Measurements from ENCODE around the gene ITPR1. TPM values are rescaled to one million over a fixed set of nuclear protein-coding genes. Genes with fewer than 3 reads are reported as not detected.
A peak's percentile ranks its signal among the peaks of the same experiment; 100 is the strongest.

Gene ITPR1
- total and polyA plus RNA-seq, 5 donors from 2014 or later: 6.9 to 97.5 (median 9.5) TPM

DNA sequence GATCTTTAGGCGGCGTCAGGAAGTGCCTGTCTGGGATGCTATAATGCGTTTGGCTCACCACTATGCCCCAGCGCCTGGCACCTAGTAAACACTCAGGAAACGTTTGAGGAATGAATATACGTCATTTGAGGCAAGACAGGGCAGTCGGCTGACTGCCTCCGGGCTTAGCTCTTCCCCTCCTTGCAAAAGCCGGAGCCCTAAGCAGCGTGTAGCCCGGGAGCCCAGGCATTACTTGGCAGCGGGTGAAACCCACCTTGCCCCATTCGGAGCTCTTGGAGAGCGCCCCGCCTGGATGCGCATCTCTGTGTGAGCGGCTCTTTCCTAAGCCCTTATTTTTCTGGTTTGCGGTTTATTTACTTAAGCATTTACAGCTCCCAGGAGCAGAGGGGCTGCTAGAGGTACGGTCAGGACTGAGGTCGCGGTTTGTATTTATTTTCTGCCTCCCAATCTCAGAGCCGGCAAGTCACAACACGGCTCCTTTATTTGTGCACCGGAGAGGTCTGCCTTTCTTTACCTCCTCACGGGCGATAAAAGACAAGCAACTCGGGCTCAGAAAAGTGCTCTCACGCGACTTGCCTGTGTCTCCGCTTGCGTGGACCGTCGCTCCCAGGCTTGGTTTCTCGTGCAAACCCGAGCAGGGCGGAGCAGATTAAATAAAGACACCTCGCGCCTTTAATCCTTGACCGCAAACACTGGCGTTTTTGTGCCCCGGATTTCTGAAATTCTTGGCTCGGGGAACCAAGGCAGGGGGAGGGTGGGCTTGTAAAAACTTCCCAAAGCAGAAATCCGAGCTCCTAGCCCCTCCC is 737 bp upstream of the ITPR1 start:
- H3K4me3 Mint-ChIP-seq: peak overlapping the region; percentile 94 to 99 (median 98)
- Histone ChIP-seq H3K27me3 (ENCODE audit: control insufficient read depth, insufficient read depth, low read length) (peaks cover 24% of the 10 kb centered on the region), H3K4me3 (ENCODE audit: low read depth, low read length) (peak overlapping the region; percentile 85), H3K27ac (ENCODE audit: insufficient read depth, low read length, poor library complexity, severe bottlenecking) (peak overlapping the region; percentile 81), H3K4me1 (ENCODE audit: control insufficient read depth, insufficient read depth, low read length, poor library complexity, severe bottlenecking) (peaks cover 47% of the 10 kb centered on the region), H3K9me3 (ENCODE audit: control insufficient read depth in 2 of 2, low read length in 2 of 2) (no peaks in the 10 kb centered on the region), H3K36me3 (ENCODE audit: control insufficient read depth, insufficient read depth, low read length) (peaks cover 1% of the 10 kb centered on the region)
- ATAC-seq (ENCODE audit: low read depth in 2 of 2) (peak in 1 of 2 donors; percentile 7), DNase-seq (peak in 2 of 3 donors; percentile 27 to 70)
- H3K9me3 Mint-ChIP-seq: no peaks in the 10 kb centered on the region
- H3K4me1 Mint-ChIP-seq: peaks cover 22 to 50% (median 39%) of the 10 kb centered on the region in 4 donors
- peaks cover 43% of the 10 kb centered on the region for H3K27me3 Mint-ChIP-seq
- peaks cover 11% of the 10 kb centered on the region for H3K36me3 Mint-ChIP-seq
- peak overlapping the region; percentile 79 to 94 (median 85) for H3K27ac Mint-ChIP-seq

DNA sequence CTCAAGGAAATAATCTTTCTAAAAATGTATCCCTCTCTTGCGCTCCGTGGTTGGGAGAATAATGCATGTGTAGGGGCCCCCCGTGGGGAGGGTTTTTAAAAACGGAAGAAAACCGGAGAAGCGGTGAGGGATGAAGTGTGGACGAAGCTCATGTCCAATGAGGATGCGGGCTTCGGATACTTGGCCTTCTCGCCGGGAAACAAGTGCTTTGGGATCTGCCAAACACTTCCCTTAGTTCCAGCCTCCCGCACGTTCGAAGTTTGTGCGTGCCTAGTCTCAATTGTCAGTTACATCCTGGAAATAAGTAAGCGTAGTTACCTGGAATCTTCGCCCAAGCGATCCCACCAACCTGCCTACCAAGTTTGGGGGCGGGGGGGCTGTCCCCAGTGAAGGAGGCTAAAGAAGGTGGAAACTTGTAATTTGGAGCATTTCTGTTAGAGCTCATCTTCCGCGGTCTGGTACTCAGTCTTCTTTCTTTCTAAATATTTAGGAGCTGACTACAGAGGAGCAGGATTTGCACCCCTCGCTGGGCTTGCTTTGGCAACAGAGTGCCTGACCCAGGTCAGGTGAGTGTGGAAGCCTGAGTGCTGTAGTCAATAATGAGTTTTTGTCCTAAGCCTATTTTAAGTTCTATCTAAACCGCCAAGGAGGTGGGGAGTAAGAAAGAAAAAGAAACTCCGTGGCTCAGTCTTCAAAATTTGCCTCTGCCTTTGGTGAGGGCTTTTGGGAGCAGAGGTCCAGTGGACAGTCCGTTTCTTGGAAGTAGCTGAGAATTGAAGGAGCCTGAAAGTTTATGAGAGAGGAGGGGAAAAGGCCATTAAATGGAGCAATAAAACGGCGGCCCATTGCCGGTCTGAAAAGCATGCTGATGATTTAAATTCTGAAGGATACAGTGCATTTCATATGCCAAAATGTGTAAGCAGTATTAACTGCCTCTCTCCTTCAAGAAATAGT is 1.1 kb downstream of the ITPR1 start:
- H3K4me3 Mint-ChIP-seq: peak overlapping the region; percentile 94 to 99 (median 98)
- Histone ChIP-seq H3K9me3 (ENCODE audit: control insufficient read depth in 2 of 2, low read length in 2 of 2) (no peaks in the 10 kb centered on the region), H3K27ac (ENCODE audit: insufficient read depth, low read length, poor library complexity, severe bottlenecking) (peak overlapping the region; percentile 81), H3K27me3 (ENCODE audit: control insufficient read depth, insufficient read depth, low read length) (peaks cover 24% of the 10 kb centered on the region), H3K4me3 (ENCODE audit: low read depth, low read length) (peak overlapping the region; percentile 84), H3K4me1 (ENCODE audit: control insufficient read depth, insufficient read depth, low read length, poor library complexity, severe bottlenecking) (peaks cover 47% of the 10 kb centered on the region), H3K36me3 (ENCODE audit: control insufficient read depth, insufficient read depth, low read length) (peaks cover 3% of the 10 kb centered on the region)
- H3K27ac Mint-ChIP-seq: peak overlapping the region; percentile 93 to 95 (median 94)
- peaks cover 22 to 59% (median 49%) of the 10 kb centered on the region in 4 donors for H3K4me1 Mint-ChIP-seq
- H3K36me3 Mint-ChIP-seq: peaks cover 20% of the 10 kb centered on the region
- ATAC-seq (ENCODE audit: low read depth in 2 of 2) (no peak), DNase-seq (peak in 2 of 3 donors; percentile 9 to 24)
- peaks cover 28% of the 10 kb centered on the region for H3K27me3 Mint-ChIP-seq
- no peaks in the 10 kb centered on the region for H3K9me3 Mint-ChIP-seq

- Histone ChIP-seq H3K4me1 (ENCODE audit: control insufficient read depth, insufficient read depth, low read length, poor library complexity, severe bottlenecking) (peaks cover 47% of the 10 kb centered on the region), H3K27ac (ENCODE audit: insufficient read depth, low read length, poor library complexity, severe bottlenecking) (peak overlapping the region; percentile 81), H3K4me3 (ENCODE audit: low read depth, low read length) (peak overlapping the region; percentile 84), H3K36me3 (ENCODE audit: control insufficient read depth, insufficient read depth, low read length) (peaks cover 3% of the 10 kb centered on the region), H3K27me3 (ENCODE audit: control insufficient read depth, insufficient read depth, low read length) (peaks cover 19% of the 10 kb centered on the region), H3K9me3 (ENCODE audit: control insufficient read depth in 2 of 2, low read length in 2 of 2) (no peaks in the 10 kb centered on the region)
- no peaks in the 10 kb centered on the region for H3K9me3 Mint-ChIP-seq
- H3K4me3 Mint-ChIP-seq: peak overlapping the region; percentile 94 to 99 (median 98)
- H3K4me1 Mint-ChIP-seq: peaks cover 22 to 59% (median 49%) of the 10 kb centered on the region in 4 donors
- H3K36me3 Mint-ChIP-seq: peaks cover 21% of the 10 kb centered on the region
- DNase-seq: no peak
- peaks cover 21% of the 10 kb centered on the region for H3K27me3 Mint-ChIP-seq
- ATAC-seq (ENCODE audit: low read depth in 2 of 2): no peak
- H3K27ac Mint-ChIP-seq: peak overlapping the region; percentile 93 to 94 (median 94)
Observed at GRCh38 chr3:4494895-4495264, 1.7 kb downstream of the ITPR1 start.

- no peak for ATAC-seq (ENCODE audit: low read depth in 2 of 2)
- Mint-ChIP-seq H3K9me3 (no peaks in the 10 kb centered on the region), H3K27me3 (peaks cover 18% of the 10 kb centered on the region), H3K36me3 (peaks cover 26% of the 10 kb centered on the region), H3K27ac (peak overlapping the region; percentile 4 to 94 (median 94)), H3K4me1 (peaks cover 22 to 61% (median 49%) of the 10 kb centered on the region in 4 donors), H3K4me3 (peak overlapping the region; percentile 94 to 99 (median 98))
- no peaks in the 10 kb centered on the region for H3K9me3 ChIP-seq (ENCODE audit: control insufficient read depth in 2 of 2, low read length in 2 of 2)
- peaks cover 3% of the 10 kb centered on the region for H3K36me3 ChIP-seq (ENCODE audit: control insufficient read depth, insufficient read depth, low read length)
- no peak for DNase-seq
- H3K27me3 ChIP-seq (ENCODE audit: control insufficient read depth, insufficient read depth, low read length): peaks cover 15% of the 10 kb centered on the region
- H3K27ac ChIP-seq (ENCODE audit: insufficient read depth, low read length, poor library complexity, severe bottlenecking): peak overlapping the region; percentile 81
- peaks cover 47% of the 10 kb centered on the region for H3K4me1 ChIP-seq (ENCODE audit: control insufficient read depth, insufficient read depth, low read length, poor library complexity, severe bottlenecking)
- peak overlapping the region; percentile 84 for H3K4me3 ChIP-seq (ENCODE audit: low read depth, low read length)
Observed at GRCh38 chr3:4495294-4496086, 2.3 kb downstream of the ITPR1 start.

DNA sequence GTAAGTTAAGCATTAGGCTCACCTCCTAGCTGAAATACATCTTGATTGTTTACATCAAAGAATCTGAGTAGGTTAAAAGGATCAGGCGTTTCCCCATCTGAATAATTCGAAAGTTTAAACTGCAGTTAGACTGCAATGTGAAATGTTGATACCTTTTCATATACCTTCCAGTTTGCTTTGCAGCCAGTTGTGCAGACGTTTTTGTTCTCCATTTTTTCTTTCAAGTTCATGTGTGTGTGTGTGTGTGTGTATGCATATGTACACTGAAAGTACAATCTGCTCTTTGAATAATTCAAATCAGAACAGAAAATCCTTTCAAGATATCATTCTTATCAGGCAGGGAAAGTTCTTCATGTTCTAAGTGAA is 2.9 kb downstream of the ITPR1 start:
- no peak for DNase-seq

DNA sequence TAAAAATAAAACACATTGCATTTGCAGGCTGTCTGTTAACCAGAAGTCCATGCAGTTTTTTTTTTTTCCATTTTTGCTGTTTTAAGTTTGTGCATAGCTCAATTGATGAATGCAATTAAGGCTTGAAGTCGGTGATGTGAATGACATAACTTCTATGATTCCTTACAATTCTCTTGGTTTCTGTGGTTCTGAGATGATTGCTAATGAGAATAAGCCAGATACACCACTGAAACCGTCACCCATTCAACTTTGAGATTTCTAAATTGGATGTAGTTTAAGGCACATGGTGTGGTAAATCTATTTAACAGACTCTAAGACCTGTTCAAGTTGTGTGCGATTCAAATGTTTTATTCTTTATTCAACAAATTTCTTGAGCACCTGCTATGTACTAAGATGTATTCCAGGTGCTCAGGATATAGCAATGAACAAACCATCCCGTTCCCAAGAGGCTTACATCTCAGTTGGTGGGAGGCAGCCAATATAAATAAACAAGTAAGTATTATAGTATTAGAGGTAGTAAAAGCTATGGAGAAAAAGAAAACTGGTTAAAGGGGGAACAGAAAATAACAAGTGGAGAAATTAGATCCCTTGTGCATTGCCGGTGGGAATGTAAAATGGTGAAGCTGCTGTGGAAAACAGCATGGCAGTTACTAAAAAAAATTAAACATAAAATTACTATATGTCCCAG is 4.0 kb downstream of the ITPR1 start:
- ATAC-seq (ENCODE audit: low read depth in 2 of 2) (no peak), DNase-seq (no peak)
- H3K36me3 Mint-ChIP-seq: peaks cover 30% of the 10 kb centered on the region
- H3K9me3 ChIP-seq (ENCODE audit: control insufficient read depth in 2 of 2, low read length in 2 of 2): no peaks in the 10 kb centered on the region
- H3K9me3 Mint-ChIP-seq: no peaks in the 10 kb centered on the region
- no peaks in the 10 kb centered on the region for H3K27me3 ChIP-seq (ENCODE audit: control insufficient read depth, insufficient read depth, low read length)
- peaks cover 41% of the 10 kb centered on the region for H3K4me1 ChIP-seq (ENCODE audit: control insufficient read depth, insufficient read depth, low read length, poor library complexity, severe bottlenecking)
- H3K4me3 ChIP-seq (ENCODE audit: low read depth, low read length): no peak overlapping the region
- H3K36me3 ChIP-seq (ENCODE audit: control insufficient read depth, insufficient read depth, low read length): peaks cover 10% of the 10 kb centered on the region
- peak overlapping the region; percentile 23 to 98 (median 64) for H3K4me3 Mint-ChIP-seq
- peaks cover 22 to 59% (median 41%) of the 10 kb centered on the region in 4 donors for H3K4me1 Mint-ChIP-seq
- H3K27ac Mint-ChIP-seq: peak overlapping the region in 1 of 3 donors; percentile 4
- H3K27ac ChIP-seq (ENCODE audit: insufficient read depth, low read length, poor library complexity, severe bottlenecking): no peak overlapping the region
- H3K27me3 Mint-ChIP-seq: peaks cover 4% of the 10 kb centered on the region

More for the DNA sequence above, 2.9 kb downstream of the ITPR1 start:
- Mint-ChIP-seq H3K27ac (peak overlapping the region; percentile 4 to 94 (median 94)), H3K9me3 (no peaks in the 10 kb centered on the region), H3K4me1 (peaks cover 22 to 61% (median 46%) of the 10 kb centered on the region in 4 donors), H3K27me3 (peaks cover 13% of the 10 kb centered on the region), H3K4me3 (peak overlapping the region; percentile 94 to 99 (median 98)), H3K36me3 (peaks cover 26% of the 10 kb centered on the region)
- Histone ChIP-seq H3K36me3 (ENCODE audit: control insufficient read depth, insufficient read depth, low read length) (peaks cover 3% of the 10 kb centered on the region), H3K4me3 (ENCODE audit: low read depth, low read length) (peak overlapping the region; percentile 84), H3K4me1 (ENCODE audit: control insufficient read depth, insufficient read depth, low read length, poor library complexity, severe bottlenecking) (peaks cover 47% of the 10 kb centered on the region), H3K27ac (ENCODE audit: insufficient read depth, low read length, poor library complexity, severe bottlenecking) (no peak overlapping the region), H3K27me3 (ENCODE audit: control insufficient read depth, insufficient read depth, low read length) (peaks cover 9% of the 10 kb centered on the region), H3K9me3 (ENCODE audit: control insufficient read depth in 2 of 2, low read length in 2 of 2) (no peaks in the 10 kb centered on the region)
- no peak for ATAC-seq (ENCODE audit: low read depth in 2 of 2)
